Lung (tissue), 12 donors: ENCODE data around the gene CARMIL1. TPM values are rescaled to one million over a fixed set of nuclear protein-coding genes. Genes with fewer than 3 reads are reported as not detected.

Experiments used
- ATAC-seq: fragments of 200-7000 bp; cut with Tn5 transposase; one replicate; pipeline ENCODE4 v1.9.1; 2020; ENCODE audit warnings: moderate number of reproducible peaks; ENCODE audit not compliant: insufficient read depth, low FRiP score
- DNase-seq, 3 donors: peaks; one replicate each; pipeline ENCODE4 v3.0.0-alpha.2; 2013 to 2017
- H3K27ac ChIP-seq, 2 donors: one replicate each; pipeline ENCODE4 v1.5.1; 2013; ENCODE audit warnings: mild to moderate bottlenecking in 2 of 2, moderate library complexity in 2 of 2, control low read depth in 1 of 2, inconsistent platforms in 1 of 2, low read depth in 1 of 2, low read length in 1 of 2
- H3K27me3 ChIP-seq, 3 donors: one replicate each; pipeline ENCODE4 v1.5.1; 2013; ENCODE audit warnings: low read length in 2 of 3; ENCODE audit not compliant: control insufficient read depth in 3 of 3, insufficient read depth in 3 of 3
- H3K36me3 ChIP-seq, 4 donors: one replicate each; pipeline ENCODE4 v1.5.1; 2013; ENCODE audit warnings: low read length in 4 of 4, mild to moderate bottlenecking in 1 of 4, moderate library complexity in 1 of 4; ENCODE audit not compliant: control insufficient read depth in 4 of 4, insufficient read depth in 4 of 4
- H3K4me1 ChIP-seq, 5 donors: one replicate each; pipeline ENCODE4 v1.5.1; 2013; ENCODE audit warnings: low read length in 5 of 5, mild to moderate bottlenecking in 2 of 5, moderate library complexity in 1 of 5; ENCODE audit not compliant: control insufficient read depth in 5 of 5, insufficient read depth in 5 of 5
- H3K4me3 ChIP-seq: one replicate; pipeline ENCODE4 v1.5.1; 2013; ENCODE audit warnings: mild to moderate bottlenecking, control low read depth, moderate library complexity
- H3K9ac ChIP-seq, 2 donors: one replicate each; pipeline ENCODE4 v1.5.1; 2013; ENCODE audit warnings: low read length in 2 of 2, control low read depth in 1 of 2; ENCODE audit not compliant: insufficient read depth in 1 of 2
- H3K9me3 ChIP-seq, 4 donors: one replicate each; pipeline ENCODE4 v1.5.1; 2013; ENCODE audit warnings: low read length in 3 of 4, mild to moderate bottlenecking in 1 of 4, moderate library complexity in 1 of 4; ENCODE audit not compliant: control insufficient read depth in 4 of 4, insufficient read depth in 3 of 4
- CTCF ChIP-seq: IDR thresholded peaks from 2 replicates; pipeline ENCODE4 v1.5.1; 2012; ENCODE audit warnings: mild to moderate bottlenecking; ENCODE audit errors: control extremely low read depth, extremely low read depth
- WGBS, 2 donors: extraction: QIAGEN DNeasy Blood & Tissue Kit; methylation state at CpG; one replicate each; pipeline ENCODE4 v1.1.7; 2013; 5-methylcytosine and 5-hydroxymethylcytosine counted together
- polyA plus RNA-seq, 2 donors: library from polyadenylated mRNA; stranded (reverse); fragments of 200-250 nt; gene quantifications; one replicate each; pipeline ENCODE4 v1.2.1, GENCODE V29; 2013
- total RNA-seq, 2 donors: library from RNA; depleted of rRNA in 1 of 2; stranded (reverse); fragments of >200 nt in 1 of 2; gene quantifications; one replicate each; pipeline ENCODE4 v1.2.1, GENCODE V29; 2014 to 2021
- donor health status: control.
- donor health status: control.
- donor health status: Bipolar disorder and iron deficiency.
- donor health status: healthy.
- donor health status: DM: yes; HTN: yes; CAD: no.

Gene CARMIL1
- total and polyA plus RNA-seq, 4 donors: 8.0 to 38.3 (median 34.9) TPM

- 78 to 88% methylated on average over 5 of the region's 5 CpGs for WGBS, 2 donors
- DNase-seq (no peak), ATAC-seq (no peak)
- Histone ChIP-seq H3K27ac (no peak overlapping the region), H3K4me1 (peaks cover 0 to 64% (median 7%) of the 10 kb centered on the region in 5 donors), H3K9ac (no peak overlapping the region), H3K4me3 (no peak overlapping the region), H3K9me3 (no peaks in the 10 kb centered on the region), H3K36me3 (no peaks in the 10 kb centered on the region), H3K27me3 (no peaks in the 10 kb centered on the region)
- no peak for TF ChIP-seq CTCF
Measured at GRCh38 chr6:25330796-25331685, 51.9 kb downstream of the CARMIL1 start.

GRCh38 chr6:25332165-25332564 is 53.0 kb downstream of the CARMIL1 start:
- Histone ChIP-seq H3K4me1 (peaks cover 0 to 54% (median 9%) of the 10 kb centered on the region in 5 donors), H3K27ac (no peak overlapping the region), H3K27me3 (no peaks in the 10 kb centered on the region), H3K4me3 (no peak overlapping the region), H3K9ac (no peak overlapping the region), H3K36me3 (no peaks in the 10 kb centered on the region), H3K9me3 (no peaks in the 10 kb centered on the region)
- 67 to 90% methylated on average over 3 of the region's 3 CpGs for WGBS, 2 donors
- ATAC-seq (no peak), DNase-seq (no peak)
- no peak for TF ChIP-seq CTCF

- DNase-seq (peak in 1 of 3 donors; percentile 28), ATAC-seq (no peak)
- Histone ChIP-seq H3K9me3 (no peaks in the 10 kb centered on the region), H3K27me3 (no peaks in the 10 kb centered on the region), H3K4me3 (no peak overlapping the region), H3K27ac (peak overlapping the region in 1 of 2 donors; percentile 22), H3K9ac (no peak overlapping the region), H3K4me1 (peaks cover 0 to 49% (median 9%) of the 10 kb centered on the region in 5 donors), H3K36me3 (no peaks in the 10 kb centered on the region)
- 34 to 47% methylated on average over 5 of the region's 5 CpGs for WGBS, 2 donors
- TF ChIP-seq CTCF: no peak
Measured at GRCh38 chr6:25332655-25333071, 53.5 kb downstream of the CARMIL1 start.
